GM23338 (cell line): Measurements from ENCODE around the gene KATNIP. TPM values are rescaled to one million over a fixed set of nuclear protein-coding genes. Genes with fewer than 3 reads are reported as not detected.

Experiments
- ATAC-seq: fragments of 200-7000 bp; cut with Tn5 transposase; 3 replicates; pipeline ENCODE4 v1.9.1; 2020
- DNase-seq: peaks from one replicate; pipeline ENCODE4 v3.0.0-alpha.2; 2015; ENCODE audit warnings: low spot score
- H2AFZ ChIP-seq: fragments of 200-600 bp; sonication (generic); 2 replicates; pipeline ENCODE4 v1.8.0; 2016; ENCODE audit warnings: antibody characterized with exemption, mild to moderate bottlenecking, moderate library complexity
- H3F3A ChIP-seq: fragments of 200-600 bp; sonication (generic); replicated peaks from 2 replicates; pipeline ENCODE4 v1.8.0; 2017; ENCODE audit warnings: antibody characterized with exemption, mixed run types, low read depth
- H3K27ac ChIP-seq: fragments of 200-600 bp; sonication (generic); 2 replicates; pipeline ENCODE4 v1.6.1; 2016; ENCODE audit warnings: low read depth
- H3K27me3 ChIP-seq: fragments of 200-600 bp; sonication (generic); 2 replicates; pipeline ENCODE4 v1.8.0; 2016; ENCODE audit warnings: mild to moderate bottlenecking, mixed run types, moderate library complexity; ENCODE audit not compliant: insufficient read depth
- H3K36me3 ChIP-seq: fragments of 200-600 bp; sonication (generic); 2 replicates; pipeline ENCODE4 v1.8.0; 2016; ENCODE audit warnings: mild to moderate bottlenecking; ENCODE audit not compliant: insufficient read depth
- H3K4me1 ChIP-seq: fragments of 200-600 bp; sonication (generic); 2 replicates; pipeline ENCODE4 v1.8.0; 2016; ENCODE audit warnings: mild to moderate bottlenecking, moderate library complexity; ENCODE audit not compliant: insufficient read depth
- H3K4me2 ChIP-seq: fragments of 200-600 bp; sonication (generic); 2 replicates; pipeline ENCODE4 v1.7.1; 2017; ENCODE audit warnings: mixed run types
- H3K4me3 ChIP-seq: fragments of 200-600 bp; sonication (generic); 2 replicates; pipeline ENCODE4 v1.6.1; 2016; ENCODE audit warnings: mixed run types
- H3K79me2 ChIP-seq: fragments of 200-600 bp; sonication (generic); replicated peaks from 2 replicates; pipeline ENCODE4 v1.8.0; 2017; ENCODE audit warnings: mild to moderate bottlenecking; ENCODE audit not compliant: insufficient read depth
- H3K9me2 ChIP-seq: fragments of 200-600 bp; sonication (generic); 2 replicates; pipeline ENCODE4 v1.8.0; 2017; ENCODE audit not compliant: insufficient read depth
- H4K20me1 ChIP-seq: fragments of 200-600 bp; sonication (generic); replicated peaks from 2 replicates; pipeline ENCODE4 v1.8.0; 2017; ENCODE audit warnings: mild to moderate bottlenecking; ENCODE audit not compliant: insufficient read depth
- H3K27ac Mint-ChIP-seq: 2 replicates; pipeline ENCODE4 v1.8.0; 2020; ENCODE audit warnings: inconsistent platforms, mild to moderate bottlenecking, moderate library complexity, mixed read lengths
- H3K27me3 Mint-ChIP-seq: 3 replicates; pipeline ENCODE4 v1.8.0; 2022; ENCODE audit warnings: low read depth, mild to moderate bottlenecking, moderate library complexity, mixed read lengths, inconsistent platforms; ENCODE audit not compliant: insufficient read depth, poor library complexity
- H3K36me3 Mint-ChIP-seq: 3 replicates; pipeline ENCODE4 v1.8.0; 2021; ENCODE audit warnings: low read depth, mild to moderate bottlenecking, inconsistent platforms, moderate library complexity, mixed read lengths
- H3K4me1 Mint-ChIP-seq: 3 replicates; pipeline ENCODE4 v1.8.0; 2020; ENCODE audit warnings: mild to moderate bottlenecking, inconsistent platforms, mixed read lengths
- H3K4me3 Mint-ChIP-seq: 3 replicates; pipeline ENCODE4 v1.8.0; 2021; ENCODE audit warnings: moderate library complexity, mild to moderate bottlenecking, inconsistent platforms, mixed read lengths
- H3K9me3 Mint-ChIP-seq: 3 replicates; pipeline ENCODE4 v1.8.0; 2020; ENCODE audit warnings: moderate library complexity, mild to moderate bottlenecking, inconsistent platforms, mixed read lengths
- CTCF ChIP-seq, 2 experiments: fragments of 200-600 bp in 1 of 2; sonication (generic) in 1 of 2; conservative IDR thresholded peaks; 2 replicates each; pipeline versions ENCODE4 v1.5.1 to v1.6.1; 2016 to 2017; ENCODE audit warnings: antibody characterized with exemption in 2 of 2, low read depth in 2 of 2, mild to moderate bottlenecking in 2 of 2, moderate library complexity in 1 of 2
- ETS1 ChIP-seq: IDR thresholded peaks from 2 replicates; pipeline ENCODE4 v1.6.1; 2016; ENCODE audit warnings: antibody characterized with exemption
- EZH2phosphoT487 ChIP-seq: fragments of 200-600 bp; sonication (generic); IDR thresholded peaks from one replicate; pipeline ENCODE4 v1.8.1; 2018; ENCODE audit warnings: antibody characterized with exemption; ENCODE audit not compliant: unreplicated experiment
- JUNB ChIP-seq: IDR thresholded peaks from one replicate; pipeline ENCODE4 v1.6.1; 2016; ENCODE audit warnings: antibody characterized with exemption; ENCODE audit not compliant: unreplicated experiment
- NANOG ChIP-seq: IDR thresholded peaks from 2 replicates; pipeline ENCODE4 v1.6.1; 2016; ENCODE audit warnings: antibody characterized with exemption, borderline replicate concordance
- POLR2AphosphoS5 ChIP-seq: IDR thresholded peaks from 2 replicates; pipeline ENCODE4 v1.6.1; 2016; ENCODE audit warnings: antibody characterized with exemption, low read depth
- STAT1 ChIP-seq: IDR thresholded peaks from one replicate; pipeline ENCODE4 v1.6.1; 2016; ENCODE audit warnings: antibody characterized with exemption; ENCODE audit not compliant: unreplicated experiment
- ZNF114 ChIP-seq: fragments of 250-450 bp; sonication (Bioruptor Pico); IDR thresholded peaks from 2 replicates; pipeline ENCODE4 v1.5.0; 2020; ENCODE audit warnings: mild to moderate bottlenecking, moderate library complexity
- ZNF462 ChIP-seq: fragments of 250-450 bp; sonication (Bioruptor Pico); IDR thresholded peaks from 2 replicates; pipeline ENCODE4 v1.5.0; 2020; ENCODE audit warnings: mild to moderate bottlenecking, moderate library complexity
- polyA plus RNA-seq: library from polyadenylated mRNA; unstranded; fragments of >200 nt; fragmentation: Nextera tagmentation; extraction: Ambion mirVana; gene quantifications from 2 replicates; pipeline ENCODE4 v1.2.1, GENCODE V29; 2016
- total RNA-seq: library from RNA; depleted of rRNA; stranded (reverse); fragments of >200 nt; shearing (Covaris generic); gene quantifications from 2 replicates; pipeline ENCODE4 v1.2.3, GENCODE V29; 2014

Gene KATNIP
- total and polyA plus RNA-seq, 2 experiments from 2014 or later, result 7.0 to 11.8 TPM

GRCh38 chr16:27508476-27508875, 41.5 kb upstream of the KATNIP start (continued):
- TF ChIP-seq ZNF462 (CRISPR knock-in tag) (no peak), POLR2AphosphoS5 (no peak), ETS1 (no peak), STAT1 (no peak)

GRCh38 chr16:27511657-27512448, 38.1 kb upstream of the KATNIP start:
- H3K27ac Mint-ChIP-seq, result no peak overlapping the region
- no peaks in the 10 kb centered on the region for H3K9me3 Mint-ChIP-seq
- Histone ChIP-seq H3K4me3 (no peak overlapping the region), H3K36me3 (peaks cover 19% of the 10 kb centered on the region; the same call in 1 of the 2 replicates), H3K4me1 (no peaks in the 10 kb centered on the region), H3K79me2 (peaks cover 17% of the 10 kb centered on the region; the same call in 1 of the 2 replicates), H3F3A (no peaks in the 10 kb centered on the region), H3K9me2 (no peaks in the 10 kb centered on the region), H3K4me2 (no peak overlapping the region), H2AFZ (no peak overlapping the region), H3K27ac (no peak overlapping the region), H3K27me3 (no peaks in the 10 kb centered on the region), H4K20me1 (peaks cover 4% of the 10 kb centered on the region)
- no peak overlapping the region for H3K4me3 Mint-ChIP-seq
- ATAC-seq (no peak), DNase-seq (no peak)
- peaks cover 73% of the 10 kb centered on the region for H3K36me3 Mint-ChIP-seq
- H3K27me3 Mint-ChIP-seq, result peaks cover 3% of the 10 kb centered on the region
- H3K4me1 Mint-ChIP-seq, result no peaks in the 10 kb centered on the region
- TF ChIP-seq NANOG (no peak), CTCF (conservative IDR thresholded peaks at IDR 0.05; ENCODE audit: low read depth in 2 of 2) (no peak), ZNF114 (CRISPR knock-in tag) (no peak), EZH2phosphoT487 (no peak), JUNB (no peak)
